KMS-11 (cell line): ENCODE measurements around the gene KANK3.
"Not testable (repeated sequence)": the region's sequence is repeated elsewhere in the genome, so short reads cannot be mapped to it uniquely, and the experiment has no call there.

Source experiments
- H2AFZ ChIP-seq: fragments of 200-600 bp; sonication (generic); 2 replicates; pipeline ENCODE4 v1.6.1; 2016; ENCODE audit warnings: antibody characterized with exemption, mixed run types, low read depth
- H3K27ac ChIP-seq: fragments of 200-600 bp; sonication (generic); 2 replicates; pipeline ENCODE4 v1.6.1; 2016; ENCODE audit warnings: mild to moderate bottlenecking, mixed run types
- H3K27me3 ChIP-seq: fragments of 200-600 bp; sonication (generic); 2 replicates; pipeline ENCODE4 v1.6.1; 2017; ENCODE audit warnings: mild to moderate bottlenecking, low read depth, mixed run types, moderate library complexity; ENCODE audit not compliant: insufficient read depth
- H3K36me3 ChIP-seq: fragments of 200-600 bp; sonication (generic); 2 replicates; pipeline ENCODE4 v1.6.1; 2017; ENCODE audit warnings: mild to moderate bottlenecking, mixed run types; ENCODE audit not compliant: insufficient read depth
- H3K4me1 ChIP-seq: fragments of 200-600 bp; sonication (generic); 2 replicates; pipeline ENCODE4 v1.6.1; 2016; ENCODE audit warnings: mild to moderate bottlenecking, low read depth, mixed run types; ENCODE audit not compliant: poor library complexity, severe bottlenecking
- H3K4me2 ChIP-seq: fragments of 200-600 bp; sonication (generic); 2 replicates; pipeline ENCODE4 v1.7.0; 2016; ENCODE audit warnings: mild to moderate bottlenecking, mixed run types
- H3K4me3 ChIP-seq: fragments of 200-600 bp; sonication (generic); IDR thresholded peaks from 2 replicates; pipeline ENCODE4 v1.6.1; 2017; ENCODE audit warnings: low read depth, low read length, mixed read lengths; ENCODE audit not compliant: insufficient read depth
- H3K79me2 ChIP-seq: fragments of 200-600 bp; sonication (generic); 2 replicates; pipeline ENCODE4 v1.6.1; 2016; ENCODE audit warnings: low read depth, mixed run types; ENCODE audit not compliant: insufficient read depth
- H3K9ac ChIP-seq: fragments of 200-600 bp; sonication (generic); 2 replicates; pipeline ENCODE4 v1.6.1; 2016; ENCODE audit warnings: mild to moderate bottlenecking, mixed run types
- H4K20me1 ChIP-seq: fragments of 200-600 bp; sonication (generic); 2 replicates; pipeline ENCODE4 v1.6.1; 2016; ENCODE audit warnings: mild to moderate bottlenecking, mixed run types; ENCODE audit not compliant: insufficient read depth
- CTCF ChIP-seq: fragments of 200-600 bp; sonication (generic); conservative IDR thresholded peaks from 2 replicates; pipeline ENCODE4 v1.6.1; 2017; ENCODE audit warnings: low read depth, mild to moderate bottlenecking, antibody characterized with exemption, low read length, moderate library complexity, mixed read lengths

Gene KANK3

GRCh38 chr19:8305798-8306197 is 37.3 kb downstream of the KANK3 start:
- Histone ChIP-seq H3K4me3 (no peak overlapping the region), H4K20me1 (no peaks in the 10 kb centered on the region), H3K4me1 (peaks cover 15% of the 10 kb centered on the region), H3K36me3 (no peaks in the 10 kb centered on the region), H3K27ac (no peak overlapping the region), H3K4me2 (no peak overlapping the region; the same call in 1 of the 2 replicates), H3K79me2 (peaks cover 40% of the 10 kb centered on the region), H2AFZ (no peak overlapping the region), H3K27me3 (no peaks in the 10 kb centered on the region), H3K9ac (no peak overlapping the region)
- no peak for TF ChIP-seq CTCF

- no peaks in the 10 kb centered on the region for H4K20me1 ChIP-seq
Measured at GRCh38 chr19:8304841-8305621, 38.0 kb downstream of the KANK3 start.

DNA sequence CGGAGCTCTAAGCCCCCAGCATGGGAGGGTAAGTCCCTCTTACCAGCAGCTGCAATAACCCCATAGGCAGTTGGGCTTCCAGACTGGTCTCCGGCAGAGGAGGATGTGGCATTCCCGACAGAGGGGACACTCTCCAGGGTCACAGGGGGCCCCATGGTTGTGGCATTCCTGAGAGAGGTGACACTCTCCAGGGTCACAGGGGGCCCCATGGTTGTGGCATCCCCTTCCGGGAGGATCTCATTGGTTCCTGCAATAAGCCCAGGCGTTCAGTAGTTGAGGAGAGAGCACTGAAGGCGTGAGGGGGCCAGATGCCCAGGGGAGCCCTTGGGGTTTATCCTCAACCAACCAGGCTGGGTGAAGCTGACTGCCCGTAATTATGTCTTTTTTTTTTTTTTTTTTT is 40.3 kb downstream of the KANK3 start:
- Histone ChIP-seq H2AFZ (no peak overlapping the region), H3K9ac (no peak overlapping the region), H3K27ac (no peak overlapping the region), H3K79me2 (peaks cover 35% of the 10 kb centered on the region), H3K4me2 (no peak overlapping the region), H3K27me3 (no peaks in the 10 kb centered on the region), H3K36me3 (no peaks in the 10 kb centered on the region), H3K4me1 (peaks cover 15% of the 10 kb centered on the region), H3K4me3 (no peak overlapping the region), H4K20me1 (no peaks in the 10 kb centered on the region)
- TF ChIP-seq CTCF, result no peak

More at GRCh38 chr19:8304841-8305621, 38.0 kb downstream of the KANK3 start:
- H3K4me3 ChIP-seq, result no peak overlapping the region
- H3K4me2 ChIP-seq, result no peak overlapping the region
- H3K4me1 ChIP-seq, result peaks cover 15% of the 10 kb centered on the region
- TF ChIP-seq CTCF, result no peak
- H3K27ac ChIP-seq, result no peak overlapping the region
- no peak overlapping the region for H2AFZ ChIP-seq
- H3K9ac ChIP-seq, result no peak overlapping the region
- H3K36me3 ChIP-seq, result no peaks in the 10 kb centered on the region
- H3K79me2 ChIP-seq, result peaks cover 40% of the 10 kb centered on the region
- no peaks in the 10 kb centered on the region for H3K27me3 ChIP-seq

DNA sequence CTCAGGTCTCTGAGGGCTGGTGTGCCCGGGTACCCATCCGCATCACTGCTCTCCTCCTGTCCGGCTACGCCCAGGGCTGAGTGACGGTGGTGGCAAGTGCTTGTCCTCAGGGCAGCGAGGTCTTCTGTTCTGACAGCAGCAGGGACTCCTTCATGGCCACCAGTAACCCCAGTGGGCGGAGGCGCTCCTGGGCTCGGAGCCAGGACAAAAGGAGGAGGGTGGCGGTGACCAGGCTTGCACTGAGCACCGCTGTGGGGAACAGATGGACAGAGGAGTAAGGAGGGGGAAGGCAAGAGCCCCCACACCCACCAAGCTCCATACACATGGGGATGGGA is 40.7 kb downstream of the KANK3 start:
- H3K27me3 ChIP-seq, result no peaks in the 10 kb centered on the region
- no peaks in the 10 kb centered on the region for H4K20me1 ChIP-seq
- peaks cover 15% of the 10 kb centered on the region for H3K4me1 ChIP-seq
- H3K79me2 ChIP-seq, result peaks cover 31% of the 10 kb centered on the region
- no peak for TF ChIP-seq CTCF
- no peak overlapping the region for H3K27ac ChIP-seq
- no peak overlapping the region for H3K4me3 ChIP-seq
- no peak overlapping the region for H3K4me2 ChIP-seq
- H2AFZ ChIP-seq, result no peak overlapping the region
- no peaks in the 10 kb centered on the region for H3K36me3 ChIP-seq
- no peak overlapping the region for H3K9ac ChIP-seq

GRCh38 chr19:8291337-8291736 is 51.7 kb downstream of the KANK3 start:
- H4K20me1 ChIP-seq, H3K4me1 ChIP-seq, H3K79me2 ChIP-seq, H3K4me3 ChIP-seq, H3K4me2 ChIP-seq, H3K36me3 ChIP-seq, H3K27ac ChIP-seq, H3K27me3 ChIP-seq, H2AFZ ChIP-seq, H3K9ac ChIP-seq: not testable (repeated sequence)

GRCh38 chr19:8276508-8276907 is 66.6 kb downstream of the KANK3 start:
- H3K4me3 ChIP-seq, H3K79me2 ChIP-seq, H2AFZ ChIP-seq, H3K27ac ChIP-seq, H3K27me3 ChIP-seq, H3K36me3 ChIP-seq, H4K20me1 ChIP-seq, H3K4me2 ChIP-seq, H3K4me1 ChIP-seq, H3K9ac ChIP-seq: not testable (repeated sequence)
